Limb (tissue), 2 donors: ENCODE measurements around the gene HSD17B1.
"Not testable (repeated sequence)": the region's sequence is repeated elsewhere in the genome, so short reads cannot be mapped to it uniquely, and the experiment has no call there.

Source experiments
- DNase-seq, 2 donors: peaks; one replicate each; pipeline ENCODE4 v3.0.0-alpha.2; 2016; ENCODE audit errors: extremely low spot score in 2 of 2

Gene HSD17B1

GRCh38 chr17:42552736-42553135 is at the start of gene HSD17B1:
TSS of gene HSD17B1 (plus strand) at chr17:42552923. CDS start at chr17:42552934, 11 bp downstream.
- DNase-seq: not testable (repeated sequence)

- DNase-seq: no peak
Observed at GRCh38 chr17:42502926-42503325, 49.8 kb upstream of the HSD17B1 start.

GRCh38 chr17:42507671-42508070 is 45.1 kb upstream of the HSD17B1 start:
- no peak for DNase-seq

- no peak for DNase-seq
Observed at GRCh38 chr17:42508426-42509165, 44.1 kb upstream of the HSD17B1 start.

- no peak for DNase-seq
Observed at GRCh38 chr17:42509409-42509808, 43.3 kb upstream of the HSD17B1 start.

- DNase-seq: no peak
Observed at GRCh38 chr17:42509841-42510240, 42.9 kb upstream of the HSD17B1 start.

- DNase-seq: no peak
Observed at GRCh38 chr17:42512246-42512645, 40.5 kb upstream of the HSD17B1 start.

- no peak for DNase-seq
Observed at GRCh38 chr17:42512733-42513251, 39.9 kb upstream of the HSD17B1 start.

GRCh38 chr17:42513686-42514085 is 39.0 kb upstream of the HSD17B1 start:
- DNase-seq: no peak

GRCh38 chr17:42514279-42514678 is 38.4 kb upstream of the HSD17B1 start:
- DNase-seq: no peak

GRCh38 chr17:42514867-42515266 is 37.9 kb upstream of the HSD17B1 start:
- DNase-seq: no peak

GRCh38 chr17:42517516-42517915 is 35.2 kb upstream of the HSD17B1 start:
- DNase-seq: peak; percentile 72 to 83

GRCh38 chr17:42518046-42518754 is 34.5 kb upstream of the HSD17B1 start:
- peak; percentile 62 to 67 for DNase-seq

- DNase-seq: peak in 1 of 2 donors; percentile 61
Observed at GRCh38 chr17:42518755-42519545, 33.8 kb upstream of the HSD17B1 start.

GRCh38 chr17:42519546-42520491 is 32.9 kb upstream of the HSD17B1 start:
- peak; percentile 85 to 90 for DNase-seq

GRCh38 chr17:42520540-42520951 is 32.2 kb upstream of the HSD17B1 start:
- DNase-seq: peak in 1 of 2 donors; percentile 54

- no peak for DNase-seq
Observed at GRCh38 chr17:42521036-42521435, 31.7 kb upstream of the HSD17B1 start.

- DNase-seq: no peak
Observed at GRCh38 chr17:42521666-42522262, 31.0 kb upstream of the HSD17B1 start.

GRCh38 chr17:42522263-42522790 is 30.4 kb upstream of the HSD17B1 start:
- no peak for DNase-seq

GRCh38 chr17:42522798-42523278 is 29.9 kb upstream of the HSD17B1 start:
- no peak for DNase-seq
